ENCODE results near the gene CHML.
A peak's percentile ranks its signal among the peaks of the same experiment; 100 is the strongest.

CHML gene

DNA sequence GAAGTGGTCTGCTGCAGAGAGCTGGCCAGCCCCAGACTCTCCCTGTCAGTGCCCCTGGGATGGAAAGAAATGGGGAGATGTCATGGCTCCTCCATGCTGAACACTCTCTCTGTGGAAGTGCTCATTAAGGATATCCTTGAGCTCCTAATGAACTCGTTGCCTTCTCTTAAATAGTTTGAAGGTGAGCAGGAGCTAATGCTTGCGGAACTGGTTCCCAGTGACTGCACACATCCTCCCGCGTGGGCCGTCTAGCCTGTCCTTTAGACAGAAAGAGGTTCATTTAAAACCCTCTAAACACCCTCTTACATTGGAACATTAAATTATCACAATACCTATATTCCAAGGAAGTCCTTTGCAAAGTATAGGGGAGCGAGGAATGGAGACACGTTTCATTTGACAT lies 6.0 kb upstream of the CHML start:
- DNase-seq (ENCODE audit: low read depth in 2 of 2, low spot score in 1 of 2) = no peak

- DNase-seq (ENCODE audit: low read depth in 2 of 2, low spot score in 1 of 2) = no peak
Measured at GRCh38 chr1:241645199-241645598, 5.0 kb upstream of the CHML start.

- DNase-seq (ENCODE audit: low read depth in 2 of 2, low spot score in 1 of 2) = no peak
Measured at GRCh38 chr1:241644259-241644658, 4.1 kb upstream of the CHML start.

DNA sequence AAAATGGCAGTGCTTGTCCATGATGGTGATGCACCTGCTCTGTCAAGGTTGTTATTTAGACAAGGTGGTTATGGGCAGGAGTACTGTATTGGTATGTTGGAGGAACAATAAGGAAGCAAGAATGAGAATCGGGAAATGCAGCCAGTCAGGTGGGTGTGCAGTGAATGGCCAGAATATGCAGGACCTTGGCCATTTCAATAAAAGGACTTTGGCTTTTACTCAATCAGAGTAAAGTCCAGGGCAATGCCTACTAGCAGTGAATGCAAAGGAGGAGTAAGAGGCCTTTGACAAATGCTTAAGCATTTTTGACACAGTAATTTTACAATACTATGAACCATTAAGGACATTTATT lies 2.4 kb upstream of the CHML start:
- DNase-seq (ENCODE audit: low read depth in 2 of 2, low spot score in 1 of 2) = no peak

- DNase-seq (ENCODE audit: low read depth in 2 of 2, low spot score in 1 of 2) = no peak
Measured at GRCh38 chr1:241641773-241642592, 1.8 kb upstream of the CHML start.

- no peak for DNase-seq (ENCODE audit: low read depth in 2 of 2, low spot score in 1 of 2)
Measured at GRCh38 chr1:241640867-241641622, 876 bp upstream of the CHML start.

- DNase-seq (ENCODE audit: low read depth in 2 of 2, low spot score in 1 of 2) = peak in 1 of 2 donors; percentile 16
Measured at GRCh38 chr1:241639623-241640148, 483 bp downstream of the CHML start.

DNA sequence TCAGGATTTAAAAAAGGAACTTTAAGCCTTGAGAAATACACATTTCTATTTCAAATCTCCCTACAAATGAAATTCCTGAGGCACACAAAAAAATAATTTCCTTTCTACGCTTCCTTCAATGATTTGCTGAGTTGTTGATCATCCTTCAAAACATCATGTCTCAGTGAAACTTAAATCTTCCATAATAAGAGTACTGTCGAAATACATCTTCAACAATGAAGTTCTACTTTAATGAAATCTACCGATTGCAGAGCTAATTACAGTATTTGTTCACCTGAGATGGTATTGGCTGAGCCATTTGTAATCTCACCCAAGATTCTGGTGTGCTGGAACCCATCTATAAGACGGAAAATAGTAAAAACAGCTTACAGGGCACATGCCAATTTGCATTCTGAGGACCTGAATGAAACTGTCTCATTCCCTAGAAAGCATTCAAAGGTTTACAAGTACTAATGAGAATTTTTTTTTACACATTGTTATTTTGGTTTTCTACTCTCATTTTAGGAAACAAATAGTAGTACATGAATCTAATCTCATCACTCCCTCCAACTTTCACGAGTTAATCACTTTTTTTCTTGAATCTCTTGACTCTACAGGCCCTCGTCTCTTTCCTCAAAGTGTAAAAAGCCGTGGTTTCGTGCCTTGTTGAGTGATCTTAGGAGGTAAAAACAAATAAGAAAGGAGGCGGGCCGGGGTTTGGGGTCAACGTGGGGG lies 1.1 kb downstream of the CHML start:
- no peak for DNase-seq (ENCODE audit: low read depth in 2 of 2, low spot score in 1 of 2)

- no peak for DNase-seq (ENCODE audit: low read depth in 2 of 2, low spot score in 1 of 2)
Measured at GRCh38 chr1:241638099-241638682, 2.0 kb downstream of the CHML start.

GRCh38 chr1:241637604-241638003 lies 2.6 kb downstream of the CHML start:
- DNase-seq (ENCODE audit: low read depth in 2 of 2, low spot score in 1 of 2) = no peak

- DNase-seq (ENCODE audit: low read depth in 2 of 2, low spot score in 1 of 2) = no peak
Measured at GRCh38 chr1:241637046-241637590, 3.1 kb downstream of the CHML start.

- no peak for DNase-seq (ENCODE audit: low read depth in 2 of 2, low spot score in 1 of 2)
Measured at GRCh38 chr1:241636291-241636690, 3.9 kb downstream of the CHML start.

- no peak for DNase-seq (ENCODE audit: low read depth in 2 of 2, low spot score in 1 of 2)
Measured at GRCh38 chr1:241635556-241636152, 4.5 kb downstream of the CHML start.

DNA sequence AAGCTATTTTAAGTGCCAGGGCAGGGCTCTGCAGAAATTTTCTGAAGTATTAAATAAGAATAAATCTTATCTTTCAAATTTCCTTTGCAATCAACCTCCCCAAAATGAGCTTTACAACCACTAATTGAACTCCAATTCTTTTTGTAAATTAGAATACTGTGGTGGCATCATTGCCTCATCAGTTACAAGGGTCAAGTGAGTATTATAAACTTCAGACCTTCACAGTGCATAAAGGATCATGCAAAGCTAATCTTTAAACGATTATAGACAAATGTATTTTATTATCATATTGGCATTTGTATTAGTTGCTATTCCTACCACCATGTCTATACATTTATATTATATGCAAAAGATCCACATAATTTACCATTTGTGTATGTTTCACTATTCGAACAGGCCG lies 7.2 kb downstream of the CHML start:
- DNase-seq (ENCODE audit: low read depth in 2 of 2, low spot score in 1 of 2) = no peak

GRCh38 chr1:241631674-241632073 lies 8.5 kb downstream of the CHML start:
- no peak for DNase-seq (ENCODE audit: low read depth in 2 of 2, low spot score in 1 of 2)

GRCh38 chr1:241630899-241631298 lies 9.3 kb downstream of the CHML start:
- DNase-seq (ENCODE audit: low read depth in 2 of 2, low spot score in 1 of 2) = no peak

GRCh38 chr1:241630476-241630875 lies 9.7 kb downstream of the CHML start:
- DNase-seq (ENCODE audit: low read depth in 2 of 2, low spot score in 1 of 2) = no peak

GRCh38 chr1:241630005-241630404 lies 10.2 kb downstream of the CHML start:
- no peak for DNase-seq (ENCODE audit: low read depth in 2 of 2, low spot score in 1 of 2)

DNA sequence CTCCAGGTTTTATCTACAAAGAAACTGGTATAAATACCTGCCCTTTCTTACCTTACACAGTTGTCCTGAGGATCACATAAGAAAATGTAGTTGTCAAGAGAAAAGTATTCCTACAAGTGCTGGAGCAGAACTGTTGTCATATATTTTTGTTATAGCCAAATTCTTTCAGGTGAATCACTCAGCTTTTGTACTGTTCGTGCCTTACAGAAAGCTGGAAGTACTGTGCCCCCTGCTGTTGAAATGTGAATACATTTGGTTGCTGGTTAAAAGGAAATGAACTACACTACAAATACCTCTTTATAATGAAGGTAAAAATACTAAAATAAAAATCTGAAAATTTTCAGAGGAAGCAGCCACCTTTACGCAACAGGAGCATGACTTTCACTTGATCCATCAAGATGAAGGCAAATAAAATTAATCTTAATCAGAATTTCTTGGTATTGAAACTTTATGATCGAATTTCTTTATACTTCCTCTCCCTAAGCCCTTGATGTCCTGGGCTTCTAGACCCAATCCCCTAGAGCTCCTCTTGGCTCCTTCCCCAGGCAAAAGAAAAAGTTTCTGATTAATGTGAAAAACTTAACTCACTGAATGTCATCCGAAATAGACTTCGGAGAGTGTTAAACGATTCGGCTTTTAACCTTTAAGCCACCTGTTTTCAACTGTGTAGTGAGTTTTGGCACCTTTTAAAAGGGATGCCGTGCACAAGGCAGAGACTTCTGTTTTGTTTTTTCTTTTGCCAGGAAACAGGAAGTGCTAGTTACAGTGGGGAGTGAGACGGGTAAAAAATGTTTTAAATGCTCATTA lies 12.5 kb downstream of the CHML start:
- no peak for DNase-seq (ENCODE audit: low read depth in 2 of 2, low spot score in 1 of 2)

GRCh38 chr1:241624935-241625334 lies 15.2 kb downstream of the CHML start:
- DNase-seq (ENCODE audit: low read depth in 2 of 2, low spot score in 1 of 2) = no peak
